ENCODE results near the gene MYT1.

GRCh38 chr20:64115171-64115911, 48.9 kb upstream of the MYT1 start:
- TF ChIP-seq USF1 (IDR thresholded peaks at IDR 0.05; ENCODE audit: borderline replicate concordance, low read depth), result no peak
- no peak for TF ChIP-seq CTCF (IDR thresholded peaks at IDR 0.05)
- TF ChIP-seq REST (IDR thresholded peaks at IDR 0.05; ENCODE audit: low read depth, low read length), result no peak
- TF ChIP-seq EZH2phosphoT487 (IDR thresholded peaks at IDR 0.05; ENCODE audit: borderline replicate concordance, low read depth), result no peak
- TF ChIP-seq POLR2AphosphoS5 (IDR thresholded peaks at IDR 0.05; ENCODE audit: low read depth, low read length), result no peak
- no peak for TF ChIP-seq RFX5 (IDR thresholded peaks at IDR 0.05; ENCODE audit: low read length)
- no peak for TF ChIP-seq RAD21 (IDR thresholded peaks at IDR 0.05; ENCODE audit: low read length)
- no peak for TF ChIP-seq ELF1 (IDR thresholded peaks at IDR 0.05)
- TF ChIP-seq EP300 (IDR thresholded peaks at IDR 0.05; ENCODE audit: borderline replicate concordance in 1 of 2, low read depth in 1 of 2, low read length in 1 of 2), result no peak
